Measurements from ENCODE around the gene WFS1. TPM values are rescaled to one million over a fixed set of nuclear protein-coding genes. Genes with fewer than 3 reads are reported as not detected.

WFS1 gene
- total and polyA plus RNA-seq, 2 of the 13 experiments (the other 11 are each of a cell fraction or from before 2014, with no cell fraction given): 39.1 to 42.2 TPM

DNA sequence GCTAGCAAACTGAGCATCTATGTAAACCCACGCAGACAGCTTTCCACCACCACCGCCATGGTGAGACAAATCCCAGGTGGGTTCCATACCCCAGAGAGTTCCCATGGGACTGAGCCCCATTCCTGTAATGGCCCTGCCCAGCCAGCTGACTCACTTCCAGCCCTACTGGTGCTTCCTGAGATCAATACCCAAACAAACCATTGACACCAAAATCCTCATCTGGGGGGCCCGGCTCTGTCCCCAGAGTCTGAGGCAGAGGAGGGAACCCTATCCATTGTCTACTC, 39.2 kb upstream of the WFS1 start:
- TF ChIP-seq ZNF788 (CRISPR knock-in tag; IDR thresholded peaks at IDR 0.05; ENCODE audit: borderline replicate concordance): no peak
- no peak for TF ChIP-seq FOXC1 (CRISPR knock-in tag; IDR thresholded peaks at IDR 0.05; ENCODE audit: borderline replicate concordance)
- no peak for TF ChIP-seq NFE2L2 (IDR thresholded peaks at IDR 0.05; ENCODE audit: low read length)
- no peak for TF ChIP-seq MBD4 (IDR thresholded peaks at IDR 0.05; ENCODE audit: borderline replicate concordance, low read length)
- no peak for TF ChIP-seq CEBPB (IDR thresholded peaks at IDR 0.05; ENCODE audit: borderline replicate concordance, low read depth, low read length)
- no peak for TF ChIP-seq FOXA1 (IDR thresholded peaks at IDR 0.05)
- TF ChIP-seq FOXA1 (CRISPR knock-in tag; IDR thresholded peaks at IDR 0.05): no peak
- no peak for TF ChIP-seq ZNF614 (CRISPR knock-in tag; IDR thresholded peaks at IDR 0.05; ENCODE audit: borderline replicate concordance)
- TF ChIP-seq ZNF777 (CRISPR knock-in tag; IDR thresholded peaks at IDR 0.05): no peak
- TF ChIP-seq, protein P1, sequence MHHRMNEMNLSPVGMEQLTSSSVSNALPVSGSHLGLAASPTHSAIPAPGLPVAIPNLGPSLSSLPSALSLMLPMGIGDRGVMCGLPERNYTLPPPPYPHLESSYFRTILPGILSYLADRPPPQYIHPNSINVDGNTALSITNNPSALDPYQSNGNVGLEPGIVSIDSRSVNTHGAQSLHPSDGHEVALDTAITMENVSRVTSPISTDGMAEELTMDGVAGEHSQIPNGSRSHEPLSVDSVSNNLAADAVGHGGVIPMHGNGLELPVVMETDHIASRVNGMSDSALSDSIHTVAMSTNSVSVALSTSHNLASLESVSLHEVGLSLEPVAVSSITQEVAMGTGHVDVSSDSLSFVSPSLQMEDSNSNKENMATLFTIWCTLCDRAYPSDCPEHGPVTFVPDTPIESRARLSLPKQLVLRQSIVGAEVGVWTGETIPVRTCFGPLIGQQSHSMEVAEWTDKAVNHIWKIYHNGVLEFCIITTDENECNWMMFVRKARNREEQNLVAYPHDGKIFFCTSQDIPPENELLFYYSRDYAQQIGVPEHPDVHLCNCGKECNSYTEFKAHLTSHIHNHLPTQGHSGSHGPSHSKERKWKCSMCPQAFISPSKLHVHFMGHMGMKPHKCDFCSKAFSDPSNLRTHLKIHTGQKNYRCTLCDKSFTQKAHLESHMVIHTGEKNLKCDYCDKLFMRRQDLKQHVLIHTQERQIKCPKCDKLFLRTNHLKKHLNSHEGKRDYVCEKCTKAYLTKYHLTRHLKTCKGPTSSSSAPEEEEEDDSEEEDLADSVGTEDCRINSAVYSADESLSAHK (CRISPR knock-in tag; IDR thresholded peaks at IDR 0.05; ENCODE audit: borderline replicate concordance): no peak
- TF ChIP-seq TP53 (CRISPR knock-in tag; conservative IDR thresholded peaks at IDR 0.05): no peak
- TF ChIP-seq PAF1 (CRISPR knock-in tag; IDR thresholded peaks at IDR 0.05): no peak
- TF ChIP-seq ZNF883 (CRISPR knock-in tag; IDR thresholded peaks at IDR 0.05; ENCODE audit: not compliant biosample characterization): no peak
- TF ChIP-seq RARA (CRISPR knock-in tag; IDR thresholded peaks at IDR 0.05): no peak
- no peak for TF ChIP-seq ZNF670 (CRISPR knock-in tag; IDR thresholded peaks at IDR 0.05; ENCODE audit: borderline replicate concordance)
- TF ChIP-seq, protein P2, sequence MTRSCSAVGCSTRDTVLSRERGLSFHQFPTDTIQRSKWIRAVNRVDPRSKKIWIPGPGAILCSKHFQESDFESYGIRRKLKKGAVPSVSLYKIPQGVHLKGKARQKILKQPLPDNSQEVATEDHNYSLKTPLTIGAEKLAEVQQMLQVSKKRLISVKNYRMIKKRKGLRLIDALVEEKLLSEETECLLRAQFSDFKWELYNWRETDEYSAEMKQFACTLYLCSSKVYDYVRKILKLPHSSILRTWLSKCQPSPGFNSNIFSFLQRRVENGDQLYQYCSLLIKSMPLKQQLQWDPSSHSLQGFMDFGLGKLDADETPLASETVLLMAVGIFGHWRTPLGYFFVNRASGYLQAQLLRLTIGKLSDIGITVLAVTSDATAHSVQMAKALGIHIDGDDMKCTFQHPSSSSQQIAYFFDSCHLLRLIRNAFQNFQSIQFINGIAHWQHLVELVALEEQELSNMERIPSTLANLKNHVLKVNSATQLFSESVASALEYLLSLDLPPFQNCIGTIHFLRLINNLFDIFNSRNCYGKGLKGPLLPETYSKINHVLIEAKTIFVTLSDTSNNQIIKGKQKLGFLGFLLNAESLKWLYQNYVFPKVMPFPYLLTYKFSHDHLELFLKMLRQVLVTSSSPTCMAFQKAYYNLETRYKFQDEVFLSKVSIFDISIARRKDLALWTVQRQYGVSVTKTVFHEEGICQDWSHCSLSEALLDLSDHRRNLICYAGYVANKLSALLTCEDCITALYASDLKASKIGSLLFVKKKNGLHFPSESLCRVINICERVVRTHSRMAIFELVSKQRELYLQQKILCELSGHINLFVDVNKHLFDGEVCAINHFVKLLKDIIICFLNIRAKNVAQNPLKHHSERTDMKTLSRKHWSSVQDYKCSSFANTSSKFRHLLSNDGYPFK (CRISPR knock-in tag; IDR thresholded peaks at IDR 0.05; ENCODE audit: borderline replicate concordance): no peak
- no peak for TF ChIP-seq STAT5B (CRISPR knock-in tag; IDR thresholded peaks at IDR 0.05)
- no peak for TF ChIP-seq ZNF598 (CRISPR knock-in tag; IDR thresholded peaks at IDR 0.05; ENCODE audit: borderline replicate concordance)
- Histone ChIP-seq H3K27ac (ENCODE audit: extremely low read length, insufficient read depth, low read length) (no peak overlapping the region), H3K9ac (ENCODE audit: insufficient read depth, low read depth, low read length) (no peak overlapping the region), H3K4me3 (replicated peaks in 1 of 3; ENCODE audit: insufficient read depth in 1 of 3, low read depth in 2 of 3, low read length in 3 of 3) (no peak overlapping the region), H3K4me2 (ENCODE audit: low read depth, low read length) (no peak overlapping the region), H4K20me1 (ENCODE audit: insufficient read depth, low read length) (no peaks in the 10 kb centered on the region), H3K27me3 (ENCODE audit: control insufficient read depth in 1 of 2, insufficient read depth in 2 of 2, low read length in 2 of 2) (peaks cover 1 to 10% of the 10 kb centered on the region in 2 experiments; a peak in 3 of 5 replicates), H3K9me3 (ENCODE audit: low read length) (no peaks in the 10 kb centered on the region), H3K4me1 (ENCODE audit: insufficient read depth, low read length) (no peaks in the 10 kb centered on the region), H3K36me3 (replicated peaks in 1 of 2; ENCODE audit: control insufficient read depth in 1 of 2, insufficient read depth in 2 of 2, low read length in 2 of 2) (no peaks in the 10 kb centered on the region), H3K79me2 (ENCODE audit: insufficient read depth, low read length) (no peaks in the 10 kb centered on the region), H2AFZ (ENCODE audit: low read length) (no peak overlapping the region)
- intact Hi-C loops (cut with micrococcal nuclease; ENCODE audit: unreplicated experiment) (no loop called here), in situ Hi-C loops (cut with HindIII; ENCODE audit: extremely low pct_ligation_motif_present, low pct_unique_long_range_greater_than_20kb) (loop anchor here (25.0 kb wide), 1 partner anchor 332 kb away; no protein-coding TSS in a partner anchor)
- CTCF ChIA-PET (ENCODE audit: low intra/inter-chr PET ratio, low total read pairs): no interaction called here
- ATAC-seq (no peak), FAIRE-seq (no peak), DNase-seq (ENCODE audit: low spot score) (no peak)
- POLR2A ChIA-PET: no interaction called here
- WGBS (ENCODE audit: low lambda C conversion rate): 0% methylated on average over 1 of the region's 3 CpGs
- no TSS peak for BruUV-seq (replicated peaks)
